ENCODE measurements around the gene ABCA10. TPM values are rescaled to one million over a fixed set of nuclear protein-coding genes. Genes with fewer than 3 reads are reported as not detected.
"Not testable (repeated sequence)": the region's sequence is repeated elsewhere in the genome, so short reads cannot be mapped to it uniquely, and the experiment has no call there.

The ABCA10 gene, protein sequence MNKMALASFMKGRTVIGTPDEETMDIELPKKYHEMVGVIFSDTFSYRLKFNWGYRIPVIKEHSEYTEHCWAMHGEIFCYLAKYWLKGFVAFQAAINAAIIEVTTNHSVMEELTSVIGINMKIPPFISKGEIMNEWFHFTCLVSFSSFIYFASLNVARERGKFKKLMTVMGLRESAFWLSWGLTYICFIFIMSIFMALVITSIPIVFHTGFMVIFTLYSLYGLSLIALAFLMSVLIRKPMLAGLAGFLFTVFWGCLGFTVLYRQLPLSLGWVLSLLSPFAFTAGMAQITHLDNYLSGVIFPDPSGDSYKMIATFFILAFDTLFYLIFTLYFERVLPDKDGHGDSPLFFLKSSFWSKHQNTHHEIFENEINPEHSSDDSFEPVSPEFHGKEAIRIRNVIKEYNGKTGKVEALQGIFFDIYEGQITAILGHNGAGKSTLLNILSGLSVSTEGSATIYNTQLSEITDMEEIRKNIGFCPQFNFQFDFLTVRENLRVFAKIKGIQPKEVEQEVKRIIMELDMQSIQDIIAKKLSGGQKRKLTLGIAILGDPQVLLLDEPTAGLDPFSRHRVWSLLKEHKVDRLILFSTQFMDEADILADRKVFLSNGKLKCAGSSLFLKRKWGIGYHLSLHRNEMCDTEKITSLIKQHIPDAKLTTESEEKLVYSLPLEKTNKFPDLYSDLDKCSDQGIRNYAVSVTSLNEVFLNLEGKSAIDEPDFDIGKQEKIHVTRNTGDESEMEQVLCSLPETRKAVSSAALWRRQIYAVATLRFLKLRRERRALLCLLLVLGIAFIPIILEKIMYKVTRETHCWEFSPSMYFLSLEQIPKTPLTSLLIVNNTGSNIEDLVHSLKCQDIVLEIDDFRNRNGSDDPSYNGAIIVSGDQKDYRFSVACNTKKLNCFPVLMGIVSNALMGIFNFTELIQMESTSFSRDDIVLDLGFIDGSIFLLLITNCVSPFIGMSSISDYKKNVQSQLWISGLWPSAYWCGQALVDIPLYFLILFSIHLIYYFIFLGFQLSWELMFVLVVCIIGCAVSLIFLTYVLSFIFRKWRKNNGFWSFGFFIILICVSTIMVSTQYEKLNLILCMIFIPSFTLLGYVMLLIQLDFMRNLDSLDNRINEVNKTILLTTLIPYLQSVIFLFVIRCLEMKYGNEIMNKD (N-terminal part only)
- total RNA-seq (10 to 100 TPM; 11.5 to 13.6 TPM), polyA plus RNA-seq (ENCODE audit: insufficient read depth, low read depth, low replicate concordance) (16.2 TPM)
- long read RNA-seq, donor 1, partial matches to known transcripts, result 23 of 24 reads
- long read RNA-seq, donor 1, other reads (novel, unspliced or antisense), result 0 of 24 reads
- long read RNA-seq, donor 2, result 0 reads

DNA sequence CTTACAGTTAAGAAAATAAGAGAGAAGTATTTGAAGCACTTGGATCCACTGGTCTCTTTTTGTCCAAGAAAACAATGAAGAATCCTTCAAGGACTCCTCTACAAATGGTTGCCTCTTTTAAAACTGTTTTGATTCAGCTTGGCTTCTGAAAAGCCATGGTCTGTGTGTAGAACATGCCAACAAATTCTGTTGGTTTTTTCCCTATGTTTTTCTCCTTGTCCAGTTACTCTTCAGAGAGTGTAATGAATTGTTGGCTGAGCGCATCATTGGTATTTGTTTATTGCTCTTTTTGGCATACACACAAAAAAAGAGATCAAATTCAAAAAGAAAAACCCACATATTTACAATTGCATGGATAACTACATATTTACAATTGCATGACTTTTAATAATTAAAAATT is at the start of gene ABCA10:
Gene ABCA10, minus strand, starts transcription at position 249 of the 400 bp plus-strand sequence. CDS start 3,466 bp downstream, outside the sequence.
- Histone ChIP-seq H3K36me3 (ENCODE audit: low read depth, missing control alignments) (no peaks in the 10 kb centered on the region), H3K9me3 (no peaks in the 10 kb centered on the region), H3K27ac (peak within 1 kb of the TSS; percentile 27 to 43), H3K4me1 (no peaks in the 10 kb centered on the region), H3K27me3 (no peaks in the 10 kb centered on the region), H3K4me3 (peak within 1 kb of the TSS; percentile 5 to 36)
- intact Hi-C loops (cut with DNase I; ENCODE audit: low total_unique reads), result no loop called here
- TF ChIP-seq POLR2A (IDR thresholded peaks at IDR 0.05), result no peak
- TF ChIP-seq, protein P1, sequence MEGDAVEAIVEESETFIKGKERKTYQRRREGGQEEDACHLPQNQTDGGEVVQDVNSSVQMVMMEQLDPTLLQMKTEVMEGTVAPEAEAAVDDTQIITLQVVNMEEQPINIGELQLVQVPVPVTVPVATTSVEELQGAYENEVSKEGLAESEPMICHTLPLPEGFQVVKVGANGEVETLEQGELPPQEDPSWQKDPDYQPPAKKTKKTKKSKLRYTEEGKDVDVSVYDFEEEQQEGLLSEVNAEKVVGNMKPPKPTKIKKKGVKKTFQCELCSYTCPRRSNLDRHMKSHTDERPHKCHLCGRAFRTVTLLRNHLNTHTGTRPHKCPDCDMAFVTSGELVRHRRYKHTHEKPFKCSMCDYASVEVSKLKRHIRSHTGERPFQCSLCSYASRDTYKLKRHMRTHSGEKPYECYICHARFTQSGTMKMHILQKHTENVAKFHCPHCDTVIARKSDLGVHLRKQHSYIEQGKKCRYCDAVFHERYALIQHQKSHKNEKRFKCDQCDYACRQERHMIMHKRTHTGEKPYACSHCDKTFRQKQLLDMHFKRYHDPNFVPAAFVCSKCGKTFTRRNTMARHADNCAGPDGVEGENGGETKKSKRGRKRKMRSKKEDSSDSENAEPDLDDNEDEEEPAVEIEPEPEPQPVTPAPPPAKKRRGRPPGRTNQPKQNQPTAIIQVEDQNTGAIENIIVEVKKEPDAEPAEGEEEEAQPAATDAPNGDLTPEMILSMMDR (IDR thresholded peaks at IDR 0.05), result no peak
- no peak for DNase-seq
- WGBS, 2 donors, result 64 to 71% methylated on average over 1 of the region's 1 CpG

DNA sequence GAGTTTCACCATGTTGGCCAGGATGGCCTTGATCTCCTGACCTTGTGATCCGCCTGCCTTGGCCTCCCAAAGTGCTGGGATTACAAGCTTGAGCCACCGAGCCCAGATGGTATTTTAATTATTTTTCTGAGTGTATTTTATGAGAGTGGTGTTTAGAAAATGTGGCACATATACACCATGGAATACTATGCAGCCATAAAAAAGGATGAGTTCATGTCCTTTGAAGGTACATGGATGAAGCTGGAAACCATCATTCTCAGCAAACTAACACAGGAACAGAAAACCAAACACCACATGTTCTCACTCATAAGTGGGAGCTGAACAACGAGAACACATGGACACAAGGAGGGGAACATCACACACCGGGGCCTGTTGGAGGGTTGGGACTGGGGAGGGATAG is 47.7 kb upstream of the ABCA10 start:
- DNase-seq; H3K36me3 ChIP-seq (ENCODE audit: low read depth, missing control alignments); intact Hi-C loops (cut with DNase I; ENCODE audit: low total_unique reads); H3K27me3 ChIP-seq; H3K4me1 ChIP-seq; H3K27ac ChIP-seq; H3K4me3 ChIP-seq; H3K9me3 ChIP-seq: not testable (repeated sequence)
- 92 to 96% methylated on average over 4 of the region's 4 CpGs for WGBS, 2 donors

DNA sequence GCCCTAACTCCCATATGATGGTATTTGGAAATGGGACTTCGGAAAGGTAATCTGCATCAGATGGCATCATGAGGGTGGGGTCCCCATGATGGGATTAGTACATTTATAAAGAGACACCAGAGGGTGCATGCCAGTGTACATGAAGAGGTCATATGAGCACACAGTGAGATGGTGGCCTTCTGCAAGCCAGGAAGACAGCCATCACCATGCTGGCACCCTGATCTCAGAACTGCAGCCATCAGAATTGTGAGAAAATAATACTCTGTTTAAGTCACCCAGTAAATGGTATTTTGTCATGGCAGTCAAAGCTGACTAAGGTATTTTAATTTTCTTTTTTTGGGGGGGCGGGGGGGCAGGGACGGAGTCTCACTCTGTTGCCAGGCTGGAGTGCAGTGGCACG is 47.1 kb upstream of the ABCA10 start:
- no peaks in the 10 kb centered on the region for H3K27me3 ChIP-seq
- H3K36me3 ChIP-seq (ENCODE audit: low read depth, missing control alignments), result no peaks in the 10 kb centered on the region
- WGBS, 2 donors, result 93 to 98% methylated on average over 4 of the region's 4 CpGs
- H3K27ac ChIP-seq, result no peak overlapping the region
- no peaks in the 10 kb centered on the region for H3K4me1 ChIP-seq
- intact Hi-C loops (cut with DNase I; ENCODE audit: low total_unique reads), result no loop called here
- no peaks in the 10 kb centered on the region for H3K9me3 ChIP-seq
- DNase-seq, result no peak
- H3K4me3 ChIP-seq, result no peak overlapping the region
- TF ChIP-seq, protein P1 (IDR thresholded peaks at IDR 0.05), result no peak
- no peak for TF ChIP-seq POLR2A (IDR thresholded peaks at IDR 0.05)

DNA sequence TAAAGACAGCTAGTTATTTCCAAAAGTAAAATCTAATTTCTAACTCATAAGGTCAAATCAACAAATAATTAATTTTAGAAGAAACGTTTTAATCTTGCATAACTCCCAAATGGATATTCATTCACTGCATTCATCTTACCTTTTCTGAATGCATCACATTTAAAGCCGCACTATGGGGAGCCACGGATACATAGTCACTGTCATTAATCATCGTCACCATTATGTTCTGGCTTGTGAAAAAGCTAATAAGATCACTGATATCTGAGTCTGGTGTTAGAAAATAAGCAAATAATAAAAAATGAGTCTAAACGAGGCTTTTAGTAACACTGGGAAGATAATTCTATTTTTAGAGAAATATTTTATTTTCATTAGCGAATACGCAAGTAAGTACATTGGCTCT is 42.4 kb upstream of the ABCA10 start:
- Histone ChIP-seq H3K4me3 (no peak overlapping the region), H3K36me3 (ENCODE audit: low read depth, missing control alignments) (no peaks in the 10 kb centered on the region), H3K9me3 (no peaks in the 10 kb centered on the region), H3K4me1 (no peaks in the 10 kb centered on the region), H3K27ac (no peak overlapping the region), H3K27me3 (no peaks in the 10 kb centered on the region)
- TF ChIP-seq, protein P1 (IDR thresholded peaks at IDR 0.05), result no peak
- no peak for TF ChIP-seq POLR2A (IDR thresholded peaks at IDR 0.05)
- DNase-seq, result no peak
- intact Hi-C loops (cut with DNase I; ENCODE audit: low total_unique reads), result no loop called here
- WGBS, 2 donors, result 68 to 78% methylated on average over 7 of the region's 7 CpGs
